CD1c-positive myeloid dendritic cell (primary cell): ENCODE data around the gene MRPL28.
"Not testable (repeated sequence)": the region's sequence is repeated elsewhere in the genome, so short reads cannot be mapped to it uniquely, and the experiment has no call there.

Source experiments
- DNase-seq: peaks from one replicate; pipeline ENCODE4 v3.0.0-alpha.2; 2016; ENCODE audit errors: extremely low spot score

The MRPL28 gene

DNA sequence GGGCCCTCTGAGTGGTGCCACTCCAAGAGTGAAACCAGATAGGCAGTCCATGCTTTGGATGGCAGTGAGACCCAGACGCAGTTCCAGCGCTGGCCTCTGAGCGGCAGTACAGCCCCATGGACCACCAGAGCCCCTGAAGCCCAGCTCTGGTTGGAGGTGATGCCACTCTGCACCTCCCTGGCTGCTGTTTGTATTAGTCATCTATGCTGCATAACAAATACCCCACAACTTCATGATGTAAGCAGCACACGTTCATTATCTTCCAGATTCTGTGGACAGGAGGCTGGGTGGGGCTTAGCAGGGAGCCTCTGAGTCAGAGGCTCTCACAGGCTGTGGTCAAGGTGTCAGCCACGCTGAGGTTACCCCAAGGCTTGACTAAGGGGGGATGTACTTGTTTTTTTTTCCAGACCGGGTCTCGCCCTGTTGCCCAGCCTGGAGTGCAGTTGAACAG lies 21.6 kb upstream of the MRPL28 start:
- peak; percentile 70 for DNase-seq

DNA sequence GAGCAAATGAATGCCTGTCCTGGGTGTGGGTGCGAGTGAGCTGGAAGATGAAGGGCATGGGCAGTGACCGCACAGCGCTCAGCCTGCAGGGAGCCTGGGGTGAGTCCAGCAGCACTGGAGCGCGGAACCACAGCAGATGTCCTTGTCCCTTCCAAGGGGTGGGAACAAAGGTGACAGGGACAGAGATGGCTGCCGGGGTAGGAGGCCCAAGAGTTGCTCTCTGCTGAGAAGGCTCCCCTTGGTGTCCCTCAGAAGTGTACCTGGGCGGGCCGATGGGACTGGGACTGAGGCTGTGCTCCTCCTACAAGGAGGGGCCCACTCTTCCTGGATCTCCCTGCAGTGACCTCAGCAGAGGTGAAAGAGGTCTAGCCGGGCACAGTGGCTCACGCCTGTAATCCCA lies 19.0 kb upstream of the MRPL28 start:
- no peak for DNase-seq

DNA sequence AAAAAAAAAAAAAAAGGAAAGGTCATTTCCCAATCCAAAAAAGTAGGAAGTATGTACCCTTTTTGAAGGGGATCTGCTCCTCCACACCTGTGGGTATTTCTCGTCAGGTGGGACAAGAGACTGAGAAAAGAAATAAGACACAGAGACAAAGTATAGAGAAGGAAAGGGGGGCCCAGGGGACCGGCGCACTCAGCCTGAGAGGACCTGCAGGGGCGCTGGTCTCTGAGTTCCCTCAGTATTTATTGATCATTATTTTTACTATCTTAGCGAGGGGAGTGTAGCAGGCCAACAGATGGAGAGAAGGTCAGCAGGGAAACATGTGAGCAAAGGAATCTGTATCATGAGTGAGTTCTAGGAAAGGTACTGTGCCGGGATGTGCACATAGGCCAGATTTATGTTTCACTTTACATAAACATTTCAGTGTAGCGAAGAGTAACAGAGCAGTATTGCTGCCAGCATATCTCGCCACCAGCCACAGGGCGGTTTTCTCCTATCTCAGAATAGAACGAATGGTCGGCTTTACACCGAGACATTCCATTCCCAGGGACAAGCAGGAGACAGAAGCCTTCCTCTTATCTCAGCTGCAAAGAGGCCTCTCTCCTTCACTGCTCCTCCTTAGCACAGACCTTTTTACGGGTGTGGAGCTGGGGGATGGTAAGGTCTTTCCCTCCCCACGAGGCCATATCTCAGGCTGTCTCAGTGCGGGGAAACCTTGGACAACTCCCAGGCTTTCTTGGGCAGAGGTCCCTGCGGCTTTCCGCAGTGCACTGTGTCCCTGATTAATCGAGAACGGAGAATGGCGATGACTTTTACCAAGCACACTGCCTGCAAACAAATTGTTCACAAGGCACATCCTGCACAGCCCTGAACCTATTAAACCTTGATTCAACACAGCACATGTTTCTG lies 17.7 kb upstream of the MRPL28 start:
- DNase-seq, result not testable (repeated sequence)

DNA sequence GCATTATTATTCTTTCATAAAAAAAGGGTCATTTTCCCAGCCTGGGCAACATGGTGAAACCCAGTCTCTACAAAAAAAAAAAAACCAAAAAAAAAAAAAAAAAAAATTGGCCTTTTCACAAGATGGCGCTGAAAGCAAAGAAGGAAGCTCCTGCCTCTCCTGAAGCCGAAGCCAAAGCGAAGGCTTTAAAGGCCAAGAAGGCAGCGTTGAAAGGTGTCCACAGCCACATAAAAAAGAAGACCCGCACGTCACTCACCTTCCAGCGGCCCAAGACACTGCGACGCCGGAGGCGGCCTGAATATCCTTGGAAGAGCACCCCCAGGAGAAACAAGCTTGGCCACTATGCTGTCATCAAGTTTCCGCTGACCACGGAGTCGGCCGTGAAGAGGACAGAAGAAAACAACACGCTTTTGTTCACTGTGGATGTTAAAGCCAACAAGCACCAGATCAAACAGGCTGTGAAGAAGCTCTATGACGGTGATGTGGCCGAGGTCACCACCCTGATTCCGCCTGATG lies 16.4 kb upstream of the MRPL28 start:
- no peak for DNase-seq

DNA sequence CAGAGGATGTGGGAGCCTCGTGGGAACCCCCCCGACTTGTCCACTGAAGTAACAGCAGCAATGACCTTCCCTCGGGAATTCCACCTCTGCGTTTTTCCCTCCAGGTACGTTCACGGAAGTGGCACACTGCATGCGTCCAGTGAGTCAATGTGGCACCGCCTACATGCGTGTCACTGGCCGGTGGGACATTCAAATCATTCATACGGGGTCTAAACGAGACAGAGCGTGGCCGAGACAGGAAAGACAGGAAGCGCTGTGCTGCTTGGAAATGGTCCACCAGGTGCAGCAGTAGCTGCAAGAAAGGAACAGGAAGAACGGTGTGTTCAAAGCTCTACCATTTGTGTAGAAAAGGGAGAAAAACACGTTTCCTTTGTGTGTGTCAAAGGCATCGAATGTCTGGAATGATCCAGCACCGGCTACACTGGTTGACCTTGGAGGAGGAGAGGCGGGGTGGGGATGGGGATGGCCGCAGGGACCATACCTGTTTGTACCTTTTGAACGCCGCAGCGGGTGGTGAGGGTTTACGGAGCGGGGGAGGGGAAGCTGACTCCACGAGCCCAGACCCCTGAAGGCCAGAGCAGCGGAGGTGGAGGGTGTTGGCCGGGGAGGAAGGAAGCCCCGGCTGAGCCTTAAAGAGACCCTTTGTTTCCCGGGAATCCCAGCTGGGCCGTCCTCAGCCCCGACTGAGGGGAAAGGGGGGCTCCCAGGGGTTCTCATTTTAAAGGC lies 13.2 kb upstream of the MRPL28 start:
- peak; percentile 39 for DNase-seq

DNA sequence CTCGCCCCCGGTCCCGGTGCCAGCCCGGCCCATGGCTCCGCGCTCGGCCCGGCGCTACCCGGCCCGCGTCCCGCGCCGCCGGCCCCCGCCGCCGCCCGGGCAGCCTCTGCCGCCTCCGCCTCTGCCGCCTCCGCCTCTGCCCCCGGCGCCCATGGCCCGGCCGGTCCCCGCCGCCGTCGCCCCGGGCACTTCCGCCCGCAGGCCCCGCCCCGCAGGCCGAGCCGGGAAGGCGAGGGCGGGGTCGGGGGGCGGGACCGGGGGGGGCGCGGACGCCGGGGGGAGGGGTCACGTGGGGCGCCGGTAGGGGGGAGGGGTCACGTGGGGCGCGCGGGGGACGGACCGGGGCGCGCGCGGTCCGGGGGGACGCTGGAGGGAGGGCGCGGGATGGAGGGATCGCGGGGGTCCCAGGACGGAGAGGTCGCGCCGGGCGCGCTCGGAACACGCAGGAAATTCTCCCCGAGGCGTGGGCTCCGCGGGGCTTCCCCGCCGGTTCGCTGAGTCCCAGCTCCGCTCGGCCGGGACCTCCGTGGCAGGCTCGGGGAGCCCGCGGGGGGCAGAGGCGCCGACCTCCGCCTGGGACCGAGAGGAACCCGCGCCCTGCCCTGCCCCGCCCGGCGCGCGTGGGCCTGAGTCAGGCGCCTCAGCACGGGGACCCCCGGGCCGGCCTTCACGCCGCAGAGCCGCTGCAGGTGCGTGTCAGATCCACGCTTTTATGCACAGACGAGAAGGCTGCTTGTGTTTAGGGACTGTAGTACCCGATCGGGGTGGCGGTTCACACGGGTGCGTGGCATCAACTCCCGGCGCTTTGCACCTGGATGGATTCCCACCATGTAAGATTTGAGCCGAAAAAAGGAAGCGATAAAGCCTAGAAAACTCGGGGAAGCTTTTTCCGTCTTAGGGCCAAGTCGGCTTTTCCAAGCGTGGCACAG lies 11.7 kb upstream of the MRPL28 start, which contains the start of gene PGAP6:
Gene PGAP6, minus strand, starts transcription at position 190 of the 929 bp plus-strand sequence. Its CDS starts 157 bp downstream, at position 33.
- DNase-seq, result peak; percentile 88

DNA sequence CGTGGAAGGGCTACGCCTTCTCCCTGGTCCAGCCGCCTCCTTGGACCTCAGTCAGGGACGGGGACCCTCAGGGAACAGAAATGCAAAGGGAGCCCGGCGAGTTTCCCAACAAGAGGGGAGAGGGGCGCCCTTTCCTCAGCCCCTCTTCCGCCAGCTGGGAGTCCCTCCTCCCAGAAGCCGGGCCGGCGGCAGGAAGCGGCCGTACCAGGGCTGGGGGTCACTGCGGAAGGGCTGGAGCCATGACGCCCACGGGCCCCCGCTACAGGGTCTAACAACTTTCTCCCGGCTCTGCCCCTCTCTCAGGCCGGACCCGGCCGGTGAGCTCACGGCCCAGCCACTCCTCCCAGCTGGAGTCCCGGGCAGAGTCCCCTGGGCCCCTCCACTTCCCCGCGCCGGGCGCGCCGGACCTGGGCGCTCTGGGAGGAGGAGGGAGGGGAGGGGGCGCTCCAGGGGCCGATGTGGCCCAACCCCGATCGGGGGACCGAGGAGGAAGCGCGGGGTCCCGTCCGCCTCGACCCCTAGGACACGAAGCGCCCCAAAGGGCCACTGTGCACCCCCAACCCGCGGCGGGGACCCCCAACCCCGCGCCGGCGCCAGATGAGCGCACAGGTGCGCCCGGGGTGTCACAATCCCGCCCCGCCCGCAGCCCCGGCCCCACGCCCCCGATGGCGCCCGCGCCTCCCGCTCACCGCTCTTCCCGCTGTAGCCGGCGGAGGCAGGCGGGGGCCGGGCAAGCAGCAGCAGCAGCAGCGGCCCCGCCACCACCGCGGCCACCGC lies 10.9 kb upstream of the MRPL28 start:
- DNase-seq, result peak; percentile 29

DNA sequence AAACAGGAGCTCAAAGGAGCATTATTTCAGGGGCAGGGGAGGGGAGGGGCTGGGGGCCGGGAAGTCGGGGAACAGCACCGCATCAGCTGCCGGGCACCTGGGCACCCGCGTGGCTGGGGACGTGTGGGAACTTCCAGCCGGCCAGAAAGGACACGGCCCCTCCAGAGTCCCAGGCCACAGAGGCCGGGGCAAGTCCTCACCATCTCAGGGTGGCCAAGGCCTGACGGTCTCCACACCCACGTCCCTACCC lies 10.3 kb upstream of the MRPL28 start:
- no peak for DNase-seq

DNA sequence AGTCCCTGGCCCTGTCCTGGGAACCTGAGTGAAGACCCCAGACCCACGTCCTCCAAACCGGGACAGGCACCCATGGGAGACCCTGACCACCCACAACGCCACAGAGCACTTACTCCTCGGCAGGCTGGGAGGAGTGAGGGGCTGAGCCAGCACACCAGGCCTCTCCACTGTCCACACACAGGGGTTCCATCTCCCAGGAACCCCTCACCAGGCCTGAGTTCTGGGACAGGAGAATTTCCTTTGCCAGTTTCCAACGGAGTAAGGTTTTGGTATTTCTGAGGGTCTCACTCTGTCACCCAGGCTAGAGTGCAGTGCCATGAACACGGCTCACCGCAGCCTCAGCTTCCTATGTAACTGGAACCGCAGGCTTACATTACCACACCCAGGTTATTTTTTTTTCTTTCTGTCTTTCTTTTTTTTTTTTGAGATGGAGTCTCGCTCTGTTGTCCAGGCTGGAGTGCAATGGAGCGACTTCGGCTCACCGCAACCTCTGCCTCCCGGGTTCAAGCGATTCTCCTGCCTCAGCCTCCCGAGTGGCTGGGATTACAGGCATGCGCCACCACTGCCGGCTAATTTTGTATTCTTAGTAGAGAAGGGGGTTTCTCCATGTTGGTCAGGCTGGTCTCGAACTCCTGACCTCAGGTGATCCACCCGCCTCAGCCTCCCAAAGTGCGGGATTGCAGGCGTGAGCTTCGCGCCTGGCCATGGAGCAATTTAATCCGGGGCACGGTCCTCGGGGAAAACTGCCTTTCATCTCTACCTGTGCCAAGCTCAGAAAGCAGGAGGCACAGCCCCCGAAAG lies 9.8 kb upstream of the MRPL28 start:
- no peak for DNase-seq

DNA sequence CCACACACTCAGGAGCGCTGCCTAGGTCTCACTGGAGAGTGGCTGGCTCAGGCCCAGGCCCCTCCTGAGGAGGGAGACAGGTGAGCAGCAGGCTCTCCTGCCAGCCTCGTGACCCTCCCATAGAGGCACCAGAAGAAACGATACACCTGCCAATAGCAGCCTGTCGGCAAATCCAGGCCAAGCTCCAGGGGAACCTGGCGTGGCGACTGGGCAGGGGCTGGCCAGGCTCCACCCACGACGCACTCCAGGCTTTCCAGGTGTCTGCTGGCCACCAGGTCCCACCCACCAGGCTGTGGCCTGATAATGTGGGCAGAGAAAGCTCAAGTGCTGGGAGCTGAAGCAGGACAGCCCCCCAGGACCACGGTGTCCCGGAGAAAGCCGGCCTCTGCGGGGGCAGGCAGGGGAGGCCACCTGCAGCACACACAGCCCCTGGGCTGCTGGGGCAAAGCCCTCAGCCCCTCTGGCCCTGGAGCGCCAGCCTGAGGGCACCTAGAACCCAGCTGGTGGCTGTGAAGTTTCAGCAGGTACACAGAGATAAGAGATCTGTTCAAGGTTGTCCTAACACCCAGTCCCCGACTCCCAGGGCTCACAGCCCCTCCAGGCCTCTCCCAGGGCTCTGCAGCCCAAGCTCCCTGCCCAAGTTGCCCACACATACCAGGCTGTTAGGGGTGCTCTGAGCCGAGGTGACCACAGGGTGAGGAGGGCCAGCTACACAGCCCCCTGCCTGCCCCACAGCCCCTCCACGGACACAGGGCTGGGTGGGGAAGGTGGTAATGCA lies 9.0 kb upstream of the MRPL28 start:
- DNase-seq, result no peak

DNA sequence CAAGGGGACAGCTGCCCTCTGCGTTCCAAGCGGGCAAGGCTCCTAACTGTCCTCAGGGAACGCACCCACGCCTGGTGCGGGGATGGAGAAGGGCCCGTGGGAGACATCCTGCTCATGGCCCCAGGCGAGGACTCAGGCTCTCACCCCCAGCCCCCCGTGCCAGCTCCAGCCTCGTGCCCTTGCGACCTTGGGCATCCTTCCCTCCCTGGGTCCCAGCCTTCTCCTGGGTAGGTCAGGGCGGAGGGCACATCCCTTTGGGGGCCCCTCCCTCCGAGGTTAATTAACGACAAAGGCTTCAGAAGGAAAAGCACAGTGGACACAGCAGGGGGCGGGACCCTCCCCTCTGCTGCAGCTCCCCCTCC lies 8.5 kb upstream of the MRPL28 start:
- no peak for DNase-seq

DNA sequence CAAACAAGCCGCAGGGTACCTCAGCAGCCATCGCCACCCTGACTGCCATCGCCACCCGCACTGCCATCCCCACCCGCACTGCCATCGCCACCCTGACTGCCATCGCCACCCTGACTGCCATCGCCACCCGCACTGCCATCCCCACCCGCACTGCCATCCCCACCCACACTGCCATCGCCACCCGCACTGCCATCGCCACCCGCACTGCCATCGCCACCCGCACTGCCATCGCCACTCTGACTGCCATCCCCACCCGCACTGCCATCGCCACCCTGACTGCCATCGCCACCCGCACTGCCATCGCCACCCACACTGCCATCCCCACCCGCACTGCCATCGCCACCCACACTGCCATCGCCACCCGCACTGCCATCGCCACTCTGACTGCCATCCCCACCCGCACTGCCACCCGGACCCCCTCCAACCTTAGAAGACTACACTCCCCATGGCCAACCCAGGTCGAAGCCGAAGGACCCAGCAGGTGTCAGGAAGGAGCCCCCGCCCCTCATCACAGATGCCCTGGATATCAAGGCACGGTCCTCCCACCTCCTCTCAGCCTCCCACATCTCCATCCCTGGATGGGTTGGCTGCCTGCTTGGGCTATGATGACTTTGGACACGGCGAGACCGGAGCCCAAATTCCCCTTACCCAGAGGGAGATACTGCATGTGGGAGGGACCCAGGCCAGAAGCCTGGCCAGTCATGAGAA lies 7.9 kb upstream of the MRPL28 start:
- DNase-seq, result not testable (repeated sequence)

DNA sequence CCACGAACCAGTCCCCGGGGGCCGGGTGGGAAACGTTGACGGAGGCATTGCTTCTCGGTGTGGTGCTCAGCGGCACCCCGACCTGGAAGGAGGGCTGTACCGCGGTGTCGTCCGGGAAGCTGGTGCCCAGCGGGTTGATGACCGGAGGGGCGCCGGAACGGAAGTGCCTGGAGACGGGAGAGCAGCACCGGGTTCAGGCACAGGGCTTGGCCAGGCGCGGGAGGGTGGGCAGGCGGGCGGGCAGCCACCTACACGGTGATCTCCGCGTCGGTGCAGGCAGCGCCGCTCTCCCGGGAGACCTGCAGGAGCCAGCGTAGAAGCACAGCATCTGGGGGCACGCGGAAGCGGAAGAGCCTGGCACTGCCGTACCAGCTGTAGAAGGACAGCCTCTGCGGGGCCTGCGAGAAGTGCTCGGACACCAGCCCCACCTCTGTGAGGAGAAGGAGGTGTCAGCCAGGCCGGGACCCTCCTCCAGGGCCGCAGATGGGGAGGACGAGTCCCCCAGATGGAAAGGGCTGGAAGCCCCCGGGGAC lies 7.1 kb upstream of the MRPL28 start:
- DNase-seq, result no peak

DNA sequence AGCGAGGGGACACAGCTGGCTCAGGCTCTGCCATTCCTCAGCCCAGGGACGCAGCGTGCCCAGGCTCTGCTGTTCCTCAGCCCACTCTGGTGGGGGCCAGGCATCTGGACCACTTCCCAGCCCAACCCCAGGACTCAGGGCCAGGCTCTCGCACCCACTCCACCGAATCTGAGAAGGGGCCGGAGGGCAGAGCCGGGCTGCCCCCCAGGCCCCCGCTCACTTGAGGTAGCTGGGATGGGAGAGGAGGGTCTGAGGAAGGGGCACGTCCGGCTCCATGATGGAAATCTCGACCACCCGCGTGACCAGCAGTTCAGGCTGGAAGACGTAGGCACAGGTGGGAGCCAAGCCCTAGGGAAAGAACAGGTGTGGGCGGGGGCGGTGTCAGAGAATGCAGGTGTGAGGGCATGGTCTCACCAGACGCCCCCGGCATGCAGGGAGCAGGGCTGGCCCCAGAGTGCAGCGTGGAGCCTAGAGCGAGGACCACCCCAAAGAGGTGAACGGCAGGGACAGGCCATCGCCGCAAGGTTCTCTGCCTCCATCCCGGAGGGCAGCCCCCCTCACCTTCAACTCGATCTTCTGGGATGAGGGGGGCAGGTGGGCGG lies 6.6 kb upstream of the MRPL28 start:
- DNase-seq, result no peak

DNA sequence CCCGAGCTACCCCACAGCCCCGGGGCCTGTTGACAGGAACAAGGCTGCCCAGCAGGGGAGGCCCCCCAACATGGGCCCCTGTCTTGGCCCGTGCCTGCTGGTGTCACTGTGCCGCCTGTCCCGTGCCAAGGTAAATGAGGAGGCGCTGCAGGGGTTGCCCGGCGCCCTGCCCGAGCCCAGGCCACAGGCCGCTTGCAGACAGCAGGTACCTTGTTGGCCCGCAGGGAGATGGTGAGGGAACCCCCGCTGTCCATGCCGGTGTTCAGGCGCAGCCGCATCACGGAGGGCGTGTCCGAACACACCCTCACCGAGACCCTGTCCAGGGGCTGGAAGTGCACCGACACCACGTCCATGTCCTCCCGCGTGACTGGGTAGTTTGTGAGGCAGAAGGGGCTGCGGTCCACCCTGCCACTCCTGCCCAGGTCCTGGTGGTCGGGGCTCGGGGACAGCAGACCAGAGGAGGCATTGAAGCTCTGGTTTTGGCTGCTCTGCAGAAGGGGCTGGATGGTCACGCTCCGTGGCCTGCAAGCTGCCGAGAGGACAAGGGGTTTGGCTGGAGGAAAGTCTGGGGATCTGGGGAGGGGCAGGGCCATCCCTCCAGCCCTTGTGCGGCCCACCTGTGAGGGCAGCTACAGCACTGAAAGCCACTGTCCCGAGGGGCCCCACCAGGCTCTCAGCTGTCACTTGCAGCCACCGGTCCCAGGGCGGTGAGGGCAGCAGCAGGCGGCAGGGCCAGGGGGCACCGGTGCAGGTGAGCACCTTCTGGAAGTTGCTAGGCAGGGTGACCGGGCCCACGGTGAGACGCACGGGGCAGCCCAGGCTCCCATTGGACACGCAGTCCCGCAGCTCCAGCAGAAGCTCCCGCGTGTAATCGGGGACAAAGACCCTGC lies 5.8 kb upstream of the MRPL28 start:
- DNase-seq, result no peak

DNA sequence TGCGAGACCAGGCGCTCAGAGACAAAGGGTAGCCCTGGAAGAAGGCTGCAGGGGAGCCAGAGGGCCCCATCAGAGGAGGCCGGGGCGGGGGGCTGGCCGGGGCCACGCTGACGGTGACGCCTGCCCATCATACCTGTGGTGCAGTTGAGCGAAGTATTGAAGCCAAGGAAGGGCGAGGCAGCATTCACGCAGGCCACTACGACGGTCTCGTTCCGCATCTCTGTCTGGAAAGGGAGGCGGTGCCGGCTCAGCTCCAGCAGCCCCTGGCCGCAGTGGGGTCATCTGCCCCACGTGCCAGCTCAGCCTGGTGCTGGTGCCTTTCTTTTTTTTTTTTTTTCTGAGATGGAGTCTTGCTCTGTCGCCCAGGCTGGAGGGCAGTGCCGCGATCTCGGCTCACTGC lies 4.9 kb upstream of the MRPL28 start:
- DNase-seq, result no peak

DNA sequence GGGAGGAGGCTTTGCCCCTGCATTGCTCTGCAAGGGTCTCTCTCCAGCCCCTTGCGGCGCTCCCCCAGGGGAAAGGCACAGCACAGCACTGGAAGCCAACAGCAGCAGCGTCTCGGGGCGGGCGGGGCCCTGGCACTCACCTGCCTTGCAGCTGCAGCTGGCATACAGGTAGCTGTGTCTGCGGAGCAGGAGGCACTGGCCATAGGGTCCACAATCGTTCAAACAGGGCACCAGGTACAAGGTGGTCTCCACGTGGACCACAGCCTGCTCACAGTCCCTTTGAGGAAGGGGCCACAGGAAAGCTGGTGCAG lies 4.2 kb upstream of the MRPL28 start:
- no peak for DNase-seq
